HepG2 (cell line): ENCODE data around the gene IMPDH1. TPM values are rescaled to one million over a fixed set of nuclear protein-coding genes. Genes with fewer than 3 reads are reported as not detected.

ENCODE experiments used
- ATAD3A ChIP-seq: sonication (generic); formaldehyde crosslinking; IDR thresholded peaks from 2 replicates; pipeline ENCODE4 v1.4.0; 2020; ENCODE audit warnings: missing genetic modification reagents
- EHMT2 ChIP-seq: fragments of 200-600 bp; sonication (generic); IDR thresholded peaks from 2 replicates; pipeline ENCODE4 v1.7.0; 2017; ENCODE audit warnings: antibody characterized with exemption, low read depth, low read length, borderline replicate concordance
- ERF ChIP-seq: IDR thresholded peaks from 2 replicates; pipeline ENCODE4 v1.6.1; 2018; ENCODE audit warnings: missing biosample characterization, missing genetic modification reagents
- HIC2 ChIP-seq: sonication (generic); formaldehyde crosslinking; IDR thresholded peaks from 2 replicates; pipeline ENCODE4 v1.9.0; 2022; ENCODE audit warnings: low read depth, missing genetic modification reagents
- MED8 ChIP-seq: sonication (generic); formaldehyde crosslinking; IDR thresholded peaks from 2 replicates; pipeline ENCODE4 v1.8.1; 2023; ENCODE audit warnings: mild to moderate bottlenecking, missing genetic modification reagents; ENCODE audit not compliant: insufficient replicate concordance
- NR1H2 ChIP-seq: sonication (generic); formaldehyde crosslinking; IDR thresholded peaks from 2 replicates; pipeline ENCODE4 v1.8.1; 2022; ENCODE audit warnings: low read depth, missing genetic modification reagents, borderline replicate concordance
- PAX8 ChIP-seq: sonication (generic); formaldehyde crosslinking; IDR thresholded peaks from 2 replicates; pipeline ENCODE4 v1.8.0; 2022; ENCODE audit warnings: mild to moderate bottlenecking, missing genetic modification reagents, borderline replicate concordance
- RBFOX2 ChIP-seq: fragments of 200-400 bp; formaldehyde crosslinking; IDR thresholded peaks from 2 replicates; pipeline ENCODE4 v1.6.1; 2017; ENCODE audit warnings: low read depth, mild to moderate bottlenecking, low read length
- REPIN1 ChIP-seq: sonication (generic); formaldehyde crosslinking; IDR thresholded peaks from 2 replicates; pipeline ENCODE4 v1.8.0; 2022; ENCODE audit warnings: missing genetic modification reagents, low read depth, mild to moderate bottlenecking, borderline replicate concordance
- ZMYM4 ChIP-seq: sonication (generic); formaldehyde crosslinking; IDR thresholded peaks from 2 replicates; pipeline ENCODE4 v1.8.1; 2023; ENCODE audit warnings: mild to moderate bottlenecking, missing genetic modification reagents
- ZNF142 ChIP-seq: sonication (generic); formaldehyde crosslinking; IDR thresholded peaks from 2 replicates; pipeline ENCODE4 v1.4.0; 2020; ENCODE audit warnings: missing genetic modification reagents
- ZNF510 ChIP-seq: sonication (generic); formaldehyde crosslinking; IDR thresholded peaks from 2 replicates; pipeline ENCODE4 v1.4.0; 2020; ENCODE audit warnings: low read depth, mild to moderate bottlenecking, missing genetic modification reagents
- ZNF530 ChIP-seq: sonication (generic); formaldehyde crosslinking; IDR thresholded peaks from 2 replicates; pipeline ENCODE4 v1.5.0; 2020; ENCODE audit warnings: low read depth, mild to moderate bottlenecking, missing genetic modification reagents
- polyA plus RNA-seq, 8 experiments: library from polyadenylated mRNA; depleted of rRNA in 3 of 8; stranded (reverse) in 7 of 8; unstranded in 1 of 8; fragments of >200 nt; fragmentation: Illumina TruSeq in 4 of 8; extraction: Trizol in 4 of 8; gene quantifications; 2 replicates each; pipeline versions ENCODE4 v1.2.1 to v1.2.3, GENCODE V29; 2011 to 2016; ENCODE audit warnings: low read depth in 4 of 8, missing spikeins in 1 of 8, mixed read lengths in 1 of 8; ENCODE audit not compliant: insufficient read depth in 1 of 8
- total RNA-seq, 5 experiments: library from RNA; depleted of rRNA; stranded (reverse); fragments of >200 nt; fragmentation: Illumina TruSeq; extraction: Trizol; gene quantifications; 2 replicates each; pipeline ENCODE4 v1.2.3, GENCODE V29; 2016; ENCODE audit warnings: low read depth in 1 of 5
- TF ChIP-seq, protein P1 (sequence below): sonication (generic); formaldehyde crosslinking; conservative IDR thresholded peaks from 2 replicates; pipeline ENCODE4 v1.8.0; 2022; ENCODE audit warnings: mild to moderate bottlenecking, moderate library complexity, missing genetic modification reagents
- TF ChIP-seq, protein P2 (sequence below): sonication (generic); formaldehyde crosslinking; IDR thresholded peaks from 2 replicates; pipeline ENCODE4 v1.9.0; 2021; ENCODE audit warnings: missing genetic modification reagents, borderline replicate concordance

IMPDH1 gene
- total and polyA plus RNA-seq, 2 of the 13 experiments (the other 11 are each of a cell fraction or from before 2014, with no cell fraction given): 22.8 to 34.0 TPM

GRCh38 chr7:128343554-128344430 is 66.0 kb downstream of the IMPDH1 start, which contains the start of gene RBM28 (continued):
- TF ChIP-seq, protein P1, sequence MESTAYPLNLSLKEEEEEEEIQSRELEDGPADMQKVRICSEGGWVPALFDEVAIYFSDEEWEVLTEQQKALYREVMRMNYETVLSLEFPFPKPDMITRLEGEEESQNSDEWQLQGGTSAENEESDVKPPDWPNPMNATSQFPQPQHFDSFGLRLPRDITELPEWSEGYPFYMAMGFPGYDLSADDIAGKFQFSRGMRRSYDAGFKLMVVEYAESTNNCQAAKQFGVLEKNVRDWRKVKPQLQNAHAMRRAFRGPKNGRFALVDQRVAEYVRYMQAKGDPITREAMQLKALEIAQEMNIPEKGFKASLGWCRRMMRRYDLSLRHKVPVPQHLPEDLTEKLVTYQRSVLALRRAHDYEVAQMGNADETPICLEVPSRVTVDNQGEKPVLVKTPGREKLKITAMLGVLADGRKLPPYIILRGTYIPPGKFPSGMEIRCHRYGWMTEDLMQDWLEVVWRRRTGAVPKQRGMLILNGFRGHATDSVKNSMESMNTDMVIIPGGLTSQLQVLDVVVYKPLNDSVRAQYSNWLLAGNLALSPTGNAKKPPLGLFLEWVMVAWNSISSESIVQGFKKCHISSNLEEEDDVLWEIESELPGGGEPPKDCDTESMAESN: peak; percentile 100
- TF ChIP-seq, protein P2, sequence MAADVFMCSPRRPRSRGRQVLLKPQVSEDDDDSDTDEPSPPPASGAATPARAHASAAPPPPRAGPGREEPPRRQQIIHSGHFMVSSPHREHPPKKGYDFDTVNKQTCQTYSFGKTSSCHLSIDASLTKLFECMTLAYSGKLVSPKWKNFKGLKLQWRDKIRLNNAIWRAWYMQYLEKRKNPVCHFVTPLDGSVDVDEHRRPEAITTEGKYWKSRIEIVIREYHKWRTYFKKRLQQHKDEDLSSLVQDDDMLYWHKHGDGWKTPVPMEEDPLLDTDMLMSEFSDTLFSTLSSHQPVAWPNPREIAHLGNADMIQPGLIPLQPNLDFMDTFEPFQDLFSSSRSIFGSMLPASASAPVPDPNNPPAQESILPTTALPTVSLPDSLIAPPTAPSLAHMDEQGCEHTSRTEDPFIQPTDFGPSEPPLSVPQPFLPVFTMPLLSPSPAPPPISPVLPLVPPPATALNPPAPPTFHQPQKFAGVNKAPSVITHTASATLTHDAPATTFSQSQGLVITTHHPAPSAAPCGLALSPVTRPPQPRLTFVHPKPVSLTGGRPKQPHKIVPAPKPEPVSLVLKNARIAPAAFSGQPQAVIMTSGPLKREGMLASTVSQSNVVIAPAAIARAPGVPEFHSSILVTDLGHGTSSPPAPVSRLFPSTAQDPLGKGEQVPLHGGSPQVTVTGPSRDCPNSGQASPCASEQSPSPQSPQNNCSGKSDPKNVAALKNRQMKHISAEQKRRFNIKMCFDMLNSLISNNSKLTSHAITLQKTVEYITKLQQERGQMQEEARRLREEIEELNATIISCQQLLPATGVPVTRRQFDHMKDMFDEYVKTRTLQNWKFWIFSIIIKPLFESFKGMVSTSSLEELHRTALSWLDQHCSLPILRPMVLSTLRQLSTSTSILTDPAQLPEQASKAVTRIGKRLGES (CRISPR knock-in tag): peak; percentile 94
- TF ChIP-seq EHMT2 (peak; percentile 86; the same call in 1 of the 2 replicates), ERF (CRISPR knock-in tag) (peak; percentile 100), MED8 (CRISPR knock-in tag) (peak; percentile 74), ATAD3A (peak; percentile 91; the same call in 1 of the 2 replicates), ZMYM4 (CRISPR knock-in tag) (peak; percentile 97), HIC2 (CRISPR knock-in tag) (peak; percentile 57; the same call in 1 of the 2 replicates), ZNF142 (CRISPR knock-in tag) (peak; percentile 95), ZNF530 (CRISPR knock-in tag) (no peak), RBFOX2 (peak; percentile 87), REPIN1 (CRISPR knock-in tag) (peak; percentile 100), ZNF510 (CRISPR knock-in tag) (peak; percentile 98; the same call in 1 of the 2 replicates), PAX8 (CRISPR knock-in tag) (peak; percentile 62; the same call in 1 of the 2 replicates), NR1H2 (CRISPR knock-in tag) (peak; percentile 96)
